HL-60 (cell line): Measurements from ENCODE around the gene NUDT19.
"Not testable (repeated sequence)": the region's sequence is repeated elsewhere in the genome, so short reads cannot be mapped to it uniquely, and the experiment has no call there.

ENCODE experiments used
- DNase-seq, 2 experiments: peaks; one replicate each; pipeline ENCODE4 v3.0.0-alpha.2; 2010 to 2020; ENCODE audit warnings: low read depth in 1 of 2, low spot score in 1 of 2
- H3K27ac ChIP-seq: fragments of 250-450 bp; sonication (Bioruptor Pico); replicated peaks from 2 replicates; pipeline ENCODE4 v1.5.1; 2020; ENCODE audit warnings: mild to moderate bottlenecking, moderate library complexity
- H3K27me3 ChIP-seq: fragments of 250-450 bp; sonication (Bioruptor Pico); 2 replicates; pipeline ENCODE4 v1.5.1; 2021; ENCODE audit warnings: mild to moderate bottlenecking, moderate library complexity; ENCODE audit not compliant: insufficient read depth, poor library complexity, severe bottlenecking
- H3K4me3 ChIP-seq: replicated peaks from 2 replicates; pipeline ENCODE4 v1.5.1; 2011; ENCODE audit warnings: mild to moderate bottlenecking, control low read depth, low read length; ENCODE audit not compliant: insufficient read depth
- CTCF ChIP-seq: IDR thresholded peaks from one replicate; pipeline ENCODE4 v1.5.1; 2011; ENCODE audit warnings: low read length, control low read depth, inconsistent platforms; ENCODE audit not compliant: insufficient read depth
- GABPA ChIP-seq: IDR thresholded peaks from 2 replicates; pipeline ENCODE4 v1.6.1; 2012; ENCODE audit warnings: low read depth
- POLR2AphosphoS5 ChIP-seq: IDR thresholded peaks from 2 replicates; pipeline ENCODE4 v1.6.1; 2012; ENCODE audit warnings: low read depth
- REST ChIP-seq: IDR thresholded peaks from 2 replicates; pipeline ENCODE4 v1.6.1; 2012; ENCODE audit warnings: low read depth; ENCODE audit not compliant: insufficient replicate concordance
- SPI1 ChIP-seq: IDR thresholded peaks from 2 replicates; pipeline ENCODE4 v1.6.1; 2012; ENCODE audit warnings: low read depth, mild to moderate bottlenecking, borderline replicate concordance

NUDT19 gene

GRCh38 chr19:32649751-32650150, 41.9 kb upstream of the NUDT19 start:
- no peak overlapping the region for H3K27ac ChIP-seq
- no peak overlapping the region for H3K4me3 ChIP-seq
- H3K27me3 ChIP-seq: no peaks in the 10 kb centered on the region
- no peak for DNase-seq
- no peak for TF ChIP-seq SPI1
- TF ChIP-seq POLR2AphosphoS5: no peak
- no peak for TF ChIP-seq REST
- TF ChIP-seq CTCF: no peak
- TF ChIP-seq GABPA: no peak

GRCh38 chr19:32650671-32651070, 41.0 kb upstream of the NUDT19 start:
- peak in 1 of 2 experiments; percentile 8 for DNase-seq
- Histone ChIP-seq H3K27ac (no peak overlapping the region), H3K27me3 (no peaks in the 10 kb centered on the region), H3K4me3 (no peak overlapping the region)
- TF ChIP-seq POLR2AphosphoS5 (no peak), GABPA (no peak), REST (no peak), CTCF (no peak), SPI1 (no peak)

- Histone ChIP-seq H3K27ac (peak overlapping the region; percentile 26), H3K4me3 (no peak overlapping the region), H3K27me3 (no peaks in the 10 kb centered on the region)
- TF ChIP-seq SPI1 (no peak), GABPA (no peak), POLR2AphosphoS5 (0 out of 2 replicates have a peak, but pooled peaks have one; percentile 24), REST (no peak)
- DNase-seq: peak; percentile 22 to 54
These were observed 39.9 kb upstream of the NUDT19 start for GRCh38 chr19:32651729-32652140.

- DNase-seq, H3K4me3 ChIP-seq, H3K27me3 ChIP-seq, H3K27ac ChIP-seq: not testable (repeated sequence)
These were observed 39.3 kb upstream of the NUDT19 start for GRCh38 chr19:32652331-32652730.
